Hindlimb muscle (tissue), 1 donor: ENCODE data around the gene SMG6. TPM values are rescaled to one million over a fixed set of nuclear protein-coding genes. Genes with fewer than 3 reads are reported as not detected.

ENCODE experiments used
- DNase-seq: peaks from one replicate; pipeline ENCODE4 v3.0.0-alpha.2; 2013
- polyA plus RNA-seq: library from polyadenylated mRNA; unstranded; fragments of 120-200 nt; gene quantifications from one replicate; pipeline ENCODE4 v1.2.1, GENCODE V29; 2013; ENCODE audit not compliant: insufficient read length

Gene SMG6
- polyA plus RNA-seq, 1 donor: 21.0 TPM

DNA sequence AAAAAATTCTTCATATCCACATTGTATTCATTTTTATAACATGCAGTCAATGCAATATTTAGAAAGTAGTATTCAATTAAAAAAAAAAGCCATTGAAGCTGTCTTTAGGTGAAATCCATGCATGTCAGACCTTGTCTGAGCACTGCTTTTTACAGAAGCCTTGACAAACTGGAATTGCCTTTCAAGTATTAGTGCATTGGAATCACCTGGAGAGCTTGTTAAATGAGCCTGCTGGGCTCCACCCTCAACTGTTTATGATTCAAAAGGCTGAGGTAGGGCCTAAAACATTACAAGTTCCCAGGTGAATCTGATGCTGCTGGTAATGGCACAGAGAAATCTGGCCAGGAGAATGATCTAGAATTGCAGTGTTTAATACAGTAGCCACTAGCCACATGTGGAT, 162.9 kb downstream of the SMG6 start:
- no peak for DNase-seq

DNA sequence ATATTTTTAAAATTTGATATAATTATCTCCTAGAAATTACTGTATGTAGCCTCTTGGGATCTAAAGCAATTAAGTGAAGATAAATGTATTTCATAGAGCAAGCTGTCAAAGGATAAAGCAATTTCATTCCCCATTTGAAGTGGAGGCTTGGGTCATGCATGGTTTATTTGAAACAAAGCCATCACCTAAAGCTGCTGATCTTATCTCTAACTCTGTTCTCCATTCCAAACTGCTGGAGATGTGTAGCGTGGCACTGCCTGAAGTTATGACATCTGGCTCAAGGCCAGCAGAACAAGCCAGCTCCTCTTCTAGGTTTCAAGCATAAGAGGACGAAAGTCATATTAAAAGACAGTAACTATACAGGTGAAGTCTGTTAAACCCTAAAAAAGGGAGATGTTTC, 164.8 kb downstream of the SMG6 start:
- DNase-seq: no peak

DNA sequence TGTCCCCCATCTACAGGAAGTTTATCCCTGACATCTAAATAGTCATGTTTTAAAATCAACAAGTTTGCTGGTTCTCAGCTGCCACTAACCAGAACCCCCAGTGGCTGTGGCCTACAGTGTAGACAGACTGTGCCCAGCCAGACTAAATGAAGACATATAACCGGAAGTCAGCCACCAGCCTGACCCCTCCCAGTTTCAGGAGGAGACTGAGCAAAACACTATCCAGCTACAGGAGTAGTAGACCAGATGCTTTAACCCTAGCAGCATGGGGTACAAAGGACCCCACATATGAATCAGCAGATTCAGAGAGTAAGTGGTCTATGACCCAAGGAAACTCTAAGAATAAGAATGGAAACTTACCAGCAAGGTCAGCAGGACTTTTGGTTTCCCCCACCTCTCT, 165.3 kb downstream of the SMG6 start:
- no peak for DNase-seq

GRCh38 chr17:2137342-2138098, 166.1 kb downstream of the SMG6 start:
- no peak for DNase-seq

GRCh38 chr17:2136241-2136640, 167.3 kb downstream of the SMG6 start:
- DNase-seq: peak; percentile 52

GRCh38 chr17:2128011-2128410, 175.6 kb downstream of the SMG6 start:
- DNase-seq: no peak

GRCh38 chr17:2125013-2125535, 178.5 kb downstream of the SMG6 start:
- DNase-seq: no peak

DNA sequence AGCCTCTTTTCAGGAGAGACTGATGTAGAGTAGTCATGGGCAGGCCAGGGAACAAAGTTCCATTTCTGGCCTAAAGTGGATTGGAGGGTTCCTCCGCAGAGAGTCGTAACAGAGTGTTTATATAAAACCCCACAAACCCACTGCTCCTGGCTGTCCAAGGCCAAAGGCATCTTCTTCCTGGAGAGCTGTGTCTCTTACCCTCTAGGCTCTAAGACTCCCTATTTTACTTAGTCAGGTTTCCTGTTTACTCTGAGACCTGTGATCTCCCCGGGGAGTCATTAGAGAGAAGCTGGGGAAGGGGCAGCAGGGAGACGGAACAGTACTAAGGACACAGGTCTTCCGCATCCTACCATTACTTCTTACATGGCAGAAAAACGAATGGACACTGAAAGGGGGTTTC, 179.2 kb downstream of the SMG6 start:
- DNase-seq: no peak

GRCh38 chr17:2123375-2124251, 180.0 kb downstream of the SMG6 start:
- DNase-seq: no peak

- no peak for DNase-seq
Measured at GRCh38 chr17:2122641-2123302, 180.8 kb downstream of the SMG6 start.

DNA sequence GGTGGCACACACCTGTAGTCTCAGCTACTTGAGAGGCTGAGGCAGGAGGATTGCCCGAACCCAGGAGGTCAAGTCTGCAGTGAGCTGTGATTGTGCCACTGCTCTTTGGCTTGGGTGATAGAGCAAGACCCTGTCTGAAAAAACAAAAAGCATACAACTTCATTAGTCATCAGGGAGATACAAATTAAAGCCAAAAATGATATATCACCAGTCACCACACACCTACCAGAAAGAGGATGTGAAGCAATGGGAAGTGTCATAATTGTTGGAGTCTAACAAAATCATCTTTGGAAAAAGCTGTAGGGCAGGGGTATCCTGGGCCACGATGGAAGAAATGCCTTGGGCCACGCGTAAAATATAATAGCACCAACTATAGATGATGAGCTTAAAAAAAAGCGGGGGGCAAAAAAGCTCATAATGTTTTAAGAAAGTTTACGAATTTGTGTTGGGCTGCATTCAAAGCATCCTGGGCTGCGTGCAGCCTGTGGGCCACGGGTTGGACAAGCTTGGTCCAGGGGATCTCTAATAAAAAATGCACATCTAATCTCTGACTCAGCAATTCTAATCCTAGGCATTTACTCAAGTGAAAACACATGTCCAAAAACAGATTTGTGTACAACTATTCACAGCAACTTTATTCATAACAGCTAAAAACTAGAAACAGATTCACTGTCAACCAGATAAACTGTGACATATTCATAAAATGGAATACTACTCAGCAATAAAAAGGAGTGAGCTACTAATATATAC, 182.8 kb downstream of the SMG6 start:
- DNase-seq: no peak

DNA sequence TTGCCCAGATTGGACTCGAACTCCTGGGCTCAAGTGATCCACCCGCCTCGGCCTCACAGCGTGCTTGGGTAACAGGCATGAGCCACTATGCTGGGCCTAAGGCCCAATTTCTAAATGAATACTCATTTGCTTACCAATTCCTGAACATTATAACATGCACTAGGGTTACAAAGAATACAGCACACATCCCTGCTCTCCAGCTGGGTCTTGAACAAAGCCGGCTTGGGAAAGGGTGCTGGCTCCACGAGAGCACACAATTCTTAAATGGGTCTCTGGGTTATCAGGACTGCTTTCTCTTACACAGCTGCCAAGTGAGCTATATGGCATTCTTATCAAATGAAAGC, 190.3 kb downstream of the SMG6 start:
- DNase-seq: no peak

DNA sequence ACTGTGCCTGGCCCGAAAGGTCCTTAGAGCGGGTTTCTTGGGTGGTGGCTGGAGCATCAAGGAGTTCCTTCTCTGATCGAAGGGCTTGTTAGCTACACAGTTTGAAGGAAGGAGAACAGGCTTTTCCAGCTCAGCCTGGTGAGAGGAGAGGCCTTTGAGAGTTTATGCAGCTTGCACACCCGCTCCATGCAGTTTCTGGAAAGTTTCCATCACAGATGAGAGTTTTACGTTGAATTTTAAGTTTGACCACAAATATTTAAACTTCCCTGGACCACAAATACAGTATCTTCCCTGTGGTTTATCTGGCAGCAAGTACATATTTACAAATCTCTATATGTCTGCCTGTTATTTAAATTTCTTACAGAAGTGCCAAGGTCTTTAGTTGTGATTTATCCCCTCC, 191.9 kb downstream of the SMG6 start:
- DNase-seq: no peak

DNA sequence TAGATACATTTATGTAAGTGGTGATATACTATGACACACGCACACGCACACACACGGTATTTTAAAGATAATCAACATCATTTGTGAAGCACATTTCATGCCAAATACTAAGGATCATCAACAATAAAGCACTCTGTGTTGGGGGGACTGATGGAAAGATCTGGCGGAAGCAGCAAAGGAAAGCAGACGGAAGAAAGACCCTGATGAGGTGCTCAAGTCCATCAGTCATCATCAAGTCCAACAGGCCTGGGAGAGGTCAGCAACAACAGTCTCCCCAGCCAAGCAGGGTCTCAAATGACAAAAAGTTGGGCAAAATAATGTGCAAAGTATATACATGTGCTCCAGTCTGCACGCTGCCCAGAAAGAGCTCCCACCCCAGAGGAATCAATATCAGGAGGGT, 193.1 kb downstream of the SMG6 start:
- DNase-seq: no peak

DNA sequence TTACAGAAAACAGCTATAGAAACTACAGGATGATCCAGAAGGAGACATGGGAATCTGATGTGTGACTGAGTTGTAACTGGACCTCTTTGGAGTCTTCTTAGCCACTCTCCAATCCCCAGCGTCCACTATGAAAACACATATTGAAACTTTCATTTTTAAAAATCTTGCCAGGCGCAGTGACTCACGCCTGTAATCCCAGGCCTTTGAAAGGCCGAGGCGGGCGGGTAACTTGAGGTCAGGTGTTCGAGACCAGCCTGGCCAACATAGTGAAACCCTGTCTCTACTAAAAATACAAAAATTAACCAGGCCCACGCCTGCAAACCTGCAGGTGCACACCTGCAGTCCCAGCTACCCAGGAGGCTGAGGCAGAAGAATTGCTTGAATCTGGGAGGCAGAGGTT, 195.4 kb downstream of the SMG6 start:
- no peak for DNase-seq

DNA sequence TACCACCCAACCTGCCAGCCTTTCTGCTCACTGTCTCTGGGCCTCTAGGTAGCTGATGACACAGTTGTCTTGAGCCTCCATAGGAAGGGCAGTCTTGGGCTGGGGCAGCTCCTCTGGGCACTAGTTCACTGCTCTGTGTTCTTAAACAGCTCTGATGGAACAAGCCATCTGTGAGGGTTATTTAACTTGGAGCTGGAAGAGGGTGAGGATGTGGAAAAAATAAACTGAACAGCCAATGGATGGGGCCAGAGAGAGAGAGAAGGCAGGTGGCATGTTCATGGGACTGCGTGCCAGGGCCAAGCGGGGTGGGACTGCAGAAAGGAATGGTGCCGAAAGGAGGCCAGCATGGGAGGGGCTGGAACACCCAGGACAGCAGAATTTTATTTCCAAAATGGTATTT, 196.1 kb downstream of the SMG6 start:
- no peak for DNase-seq

DNA sequence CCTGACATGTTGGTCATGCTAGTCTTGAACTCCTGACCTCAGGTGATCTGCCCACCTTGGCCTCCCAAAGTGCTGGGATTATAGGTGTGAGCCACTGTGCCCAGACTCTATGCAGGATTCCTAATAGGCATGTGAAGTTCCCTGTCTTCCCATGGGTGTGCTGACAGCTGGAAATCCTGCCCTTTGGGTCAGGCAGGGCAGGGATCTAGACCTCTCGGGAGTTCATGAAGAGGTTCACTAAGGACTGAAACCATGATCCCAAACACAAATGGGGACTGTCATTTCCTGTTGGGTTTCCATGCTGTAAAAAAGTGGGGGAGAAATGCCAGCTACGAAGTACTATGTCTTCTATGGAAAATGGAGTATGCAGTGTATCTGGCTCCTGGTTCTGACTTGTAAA, 196.5 kb downstream of the SMG6 start:
- no peak for DNase-seq

GRCh38 chr17:2106308-2106955, 197.2 kb downstream of the SMG6 start:
- no peak for DNase-seq

- no peak for DNase-seq
Measured at GRCh38 chr17:2105663-2106062, 197.9 kb downstream of the SMG6 start.

- DNase-seq: peak; percentile 84
Measured at GRCh38 chr17:2102931-2103809, 200.4 kb downstream of the SMG6 start.
